Measurements from ENCODE around the gene SDR42E1.

DNA sequence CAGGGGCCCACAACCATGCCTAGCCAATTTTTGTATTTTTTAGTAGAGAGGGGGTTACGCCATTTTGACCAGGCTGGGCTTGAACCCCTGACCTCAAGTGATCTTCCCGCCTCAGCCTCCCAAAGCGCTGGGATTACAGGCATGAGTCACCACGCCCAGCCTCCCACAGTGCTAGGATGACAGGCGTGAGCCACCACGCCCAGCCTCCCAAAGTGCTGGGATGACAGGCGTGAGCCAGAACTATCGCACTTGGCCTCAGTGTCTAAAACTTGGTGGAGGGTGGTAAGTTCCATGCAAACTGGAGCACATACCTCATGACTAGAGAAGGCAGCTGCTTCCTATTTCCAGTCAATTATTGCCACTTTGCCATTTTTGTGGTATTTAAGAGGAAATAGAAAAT lies 30.9 kb upstream of the SDR42E1 start:
- TF ChIP-seq, protein P1, sequence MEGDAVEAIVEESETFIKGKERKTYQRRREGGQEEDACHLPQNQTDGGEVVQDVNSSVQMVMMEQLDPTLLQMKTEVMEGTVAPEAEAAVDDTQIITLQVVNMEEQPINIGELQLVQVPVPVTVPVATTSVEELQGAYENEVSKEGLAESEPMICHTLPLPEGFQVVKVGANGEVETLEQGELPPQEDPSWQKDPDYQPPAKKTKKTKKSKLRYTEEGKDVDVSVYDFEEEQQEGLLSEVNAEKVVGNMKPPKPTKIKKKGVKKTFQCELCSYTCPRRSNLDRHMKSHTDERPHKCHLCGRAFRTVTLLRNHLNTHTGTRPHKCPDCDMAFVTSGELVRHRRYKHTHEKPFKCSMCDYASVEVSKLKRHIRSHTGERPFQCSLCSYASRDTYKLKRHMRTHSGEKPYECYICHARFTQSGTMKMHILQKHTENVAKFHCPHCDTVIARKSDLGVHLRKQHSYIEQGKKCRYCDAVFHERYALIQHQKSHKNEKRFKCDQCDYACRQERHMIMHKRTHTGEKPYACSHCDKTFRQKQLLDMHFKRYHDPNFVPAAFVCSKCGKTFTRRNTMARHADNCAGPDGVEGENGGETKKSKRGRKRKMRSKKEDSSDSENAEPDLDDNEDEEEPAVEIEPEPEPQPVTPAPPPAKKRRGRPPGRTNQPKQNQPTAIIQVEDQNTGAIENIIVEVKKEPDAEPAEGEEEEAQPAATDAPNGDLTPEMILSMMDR (conservative IDR thresholded peaks at IDR 0.05; ENCODE audit: low read length) = no peak
- TF ChIP-seq EZH2phosphoT487 (IDR thresholded peaks at IDR 0.05; ENCODE audit: borderline replicate concordance) = no peak
